Upper lobe of left lung (tissue), 6 donors: Measurements from ENCODE around the gene HBZ. TPM values are rescaled to one million over a fixed set of nuclear protein-coding genes. Genes with fewer than 3 reads are reported as not detected.

ENCODE experiments used
- ATAC-seq, 2 donors: fragments of 200-7000 bp; cut with Tn5 transposase; one replicate each; pipeline ENCODE4 v1.9.1; 2022; ENCODE audit warnings: mild to moderate bottlenecking in 2 of 2, moderate library complexity in 2 of 2; ENCODE audit not compliant: low FRiP score in 2 of 2
- DNase-seq, 2 donors: peaks; one replicate each; pipeline ENCODE4 v3.0.0-alpha.2; 2019 to 2020
- H3K27ac ChIP-seq, 4 donors: fragments of 200-600 bp; sonication (generic); one replicate each; pipeline ENCODE4 v1.5.1; 2016 to 2019
- H3K27me3 ChIP-seq, 4 donors: fragments of 200-600 bp; sonication (generic); one replicate each; pipeline ENCODE4 v1.5.1; 2017 to 2019
- H3K36me3 ChIP-seq, 4 donors: fragments of 200-600 bp; sonication (generic); one replicate each; pipeline ENCODE4 v1.5.1; 2016 to 2019
- H3K4me1 ChIP-seq, 4 donors: fragments of 200-600 bp; sonication (generic); one replicate each; pipeline ENCODE4 v1.5.1; 2018 to 2019
- H3K4me3 ChIP-seq, 4 donors: fragments of 200-600 bp; sonication (generic); one replicate each; pipeline ENCODE4 v1.5.1; 2017 to 2019; ENCODE audit warnings: mild to moderate bottlenecking in 2 of 4, moderate library complexity in 1 of 4
- H3K9me3 ChIP-seq, 4 donors: fragments of 200-600 bp; sonication (generic); one replicate each; pipeline ENCODE4 v1.5.1; 2018 to 2019
- EP300 ChIP-seq, 4 donors: sonication (generic); formaldehyde crosslinking; IDR thresholded peaks; one replicate each; pipeline ENCODE4 v1.5.1; 2017; ENCODE audit warnings: antibody characterized with exemption in 4 of 4, control low read depth in 2 of 4
- POLR2A ChIP-seq, 4 donors: fragments of 450-650 bp; IDR thresholded peaks; one replicate each; pipeline ENCODE4 v1.5.1; 2016 to 2017; ENCODE audit warnings: antibody characterized with exemption in 4 of 4, mild to moderate bottlenecking in 2 of 4
- POLR2AphosphoS5 ChIP-seq, 2 donors: sonication (generic); formaldehyde crosslinking; IDR thresholded peaks; one replicate each; pipeline ENCODE4 v1.5.1; 2017; ENCODE audit warnings: antibody characterized with exemption in 2 of 2
- WGBS, 2 donors: methylation state at CpG; one replicate each; pipeline ENCODE4 v1.1.5; 2017 to 2018; 5-methylcytosine and 5-hydroxymethylcytosine counted together
- total RNA-seq, 6 donors: library from RNA; depleted of rRNA in 4 of 6; stranded (reverse); fragments of >200 nt in 4 of 6; gene quantifications; one replicate each; pipeline versions ENCODE4 v1.1.0 to v1.2.1, GENCODE V29; 2016 to 2021
- TF ChIP-seq, protein P1 (sequence below), 6 experiments: fragments of 450-650 bp in 4 of 6; fragments of 200-600 bp in 2 of 6; sonication (generic) in 2 of 6; IDR thresholded peaks; one replicate each; pipeline ENCODE4 v1.5.1; 2016 to 2019; ENCODE audit warnings: antibody characterized with exemption in 6 of 6
- donor health status: DM: no; HTN: no; CAD: no; lungs with moderate emphysema.
- donor health status: DM: no; HTN: yes; CAD: no; lungs with severe emphysema.

Gene HBZ
- total RNA-seq, 6 donors from 2014 or later, result 1.1 to 1.2 TPM; not detected in 4

DNA sequence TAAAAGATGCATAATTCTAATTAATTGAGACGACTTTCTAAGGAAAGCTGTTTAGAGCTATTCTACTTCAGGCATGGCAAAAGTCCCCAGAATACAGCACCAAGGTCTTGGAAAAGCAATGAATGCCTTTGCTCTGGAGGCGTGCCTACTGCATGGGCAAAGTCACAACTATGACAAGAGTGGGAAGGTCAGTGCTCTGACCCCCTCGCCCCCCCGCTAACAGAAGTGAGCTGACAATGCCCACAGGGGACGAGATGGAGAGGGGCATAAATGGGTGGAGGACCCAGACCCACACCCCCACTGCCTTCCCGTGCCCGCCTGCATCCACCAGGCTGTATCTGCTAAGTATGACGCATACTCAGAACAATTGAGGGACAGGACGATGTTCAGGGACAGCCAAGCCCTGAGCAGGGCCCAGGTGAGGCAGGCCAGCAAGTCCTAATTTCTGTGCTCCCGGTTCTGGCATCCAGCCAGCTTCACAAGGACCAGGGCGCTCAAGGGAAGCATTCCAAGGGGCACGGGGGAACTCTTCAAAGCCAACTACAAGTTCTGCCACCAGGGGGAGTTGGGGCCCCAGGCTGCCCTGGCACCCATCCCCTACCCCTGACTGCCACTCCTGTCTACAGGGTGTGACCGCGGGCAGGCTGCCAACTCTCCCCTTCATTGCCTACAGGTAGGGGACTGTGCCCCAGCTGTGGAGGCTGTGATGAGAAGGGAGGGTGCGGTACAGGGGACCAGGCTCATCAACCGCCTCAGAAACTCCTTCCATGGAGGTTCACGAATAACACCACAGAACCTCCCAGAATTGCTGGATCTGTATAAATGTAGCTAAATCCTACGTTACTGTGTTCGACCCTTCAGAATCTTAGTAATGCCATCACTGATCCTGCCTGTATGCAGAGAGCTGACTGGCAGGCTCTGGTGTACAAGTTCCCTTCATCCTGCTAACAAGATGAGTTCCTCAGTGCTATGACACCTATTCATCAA, 34.8 kb upstream of the HBZ start:
- H3K4me3 ChIP-seq, result no peak overlapping the region
- H3K4me1 ChIP-seq, result peaks cover 0 to 8% (median 0%) of the 10 kb centered on the region in 4 donors
- peaks cover 0 to 32% (median 3%) of the 10 kb centered on the region in 4 donors for H3K36me3 ChIP-seq
- ATAC-seq (peak; percentile 56 to 80), DNase-seq (peak in 1 of 2 donors; percentile 72)
- H3K27me3 ChIP-seq, result no peaks in the 10 kb centered on the region
- WGBS, 2 donors, result 62 to 84% methylated on average over 14 to 19 of the region's 19 CpGs
- H3K9me3 ChIP-seq, result no peaks in the 10 kb centered on the region
- H3K27ac ChIP-seq, result no peak overlapping the region
- no peak for TF ChIP-seq EP300 (IDR thresholded peaks at IDR 0.05)
- TF ChIP-seq, protein P1, sequence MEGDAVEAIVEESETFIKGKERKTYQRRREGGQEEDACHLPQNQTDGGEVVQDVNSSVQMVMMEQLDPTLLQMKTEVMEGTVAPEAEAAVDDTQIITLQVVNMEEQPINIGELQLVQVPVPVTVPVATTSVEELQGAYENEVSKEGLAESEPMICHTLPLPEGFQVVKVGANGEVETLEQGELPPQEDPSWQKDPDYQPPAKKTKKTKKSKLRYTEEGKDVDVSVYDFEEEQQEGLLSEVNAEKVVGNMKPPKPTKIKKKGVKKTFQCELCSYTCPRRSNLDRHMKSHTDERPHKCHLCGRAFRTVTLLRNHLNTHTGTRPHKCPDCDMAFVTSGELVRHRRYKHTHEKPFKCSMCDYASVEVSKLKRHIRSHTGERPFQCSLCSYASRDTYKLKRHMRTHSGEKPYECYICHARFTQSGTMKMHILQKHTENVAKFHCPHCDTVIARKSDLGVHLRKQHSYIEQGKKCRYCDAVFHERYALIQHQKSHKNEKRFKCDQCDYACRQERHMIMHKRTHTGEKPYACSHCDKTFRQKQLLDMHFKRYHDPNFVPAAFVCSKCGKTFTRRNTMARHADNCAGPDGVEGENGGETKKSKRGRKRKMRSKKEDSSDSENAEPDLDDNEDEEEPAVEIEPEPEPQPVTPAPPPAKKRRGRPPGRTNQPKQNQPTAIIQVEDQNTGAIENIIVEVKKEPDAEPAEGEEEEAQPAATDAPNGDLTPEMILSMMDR (IDR thresholded peaks at IDR 0.05), result peak; percentile 50 to 84 (median 66)
- no peak for TF ChIP-seq POLR2AphosphoS5 (IDR thresholded peaks at IDR 0.05)
- no peak for TF ChIP-seq POLR2A (IDR thresholded peaks at IDR 0.05)

- Histone ChIP-seq H3K27ac (no peak overlapping the region), H3K4me1 (peaks cover 0 to 8% (median 0%) of the 10 kb centered on the region in 4 donors), H3K27me3 (no peaks in the 10 kb centered on the region), H3K4me3 (no peak overlapping the region), H3K9me3 (no peaks in the 10 kb centered on the region), H3K36me3 (peaks cover 0 to 32% (median 3%) of the 10 kb centered on the region in 4 donors)
- TF ChIP-seq, protein P1 (IDR thresholded peaks at IDR 0.05), result no peak
- no peak for TF ChIP-seq EP300 (IDR thresholded peaks at IDR 0.05)
- no peak for TF ChIP-seq POLR2A (IDR thresholded peaks at IDR 0.05)
- DNase-seq, result no peak
- 89% methylated on average over 1 to 2 of the region's 2 CpGs for WGBS, 2 donors
- no peak for ATAC-seq
Observed at GRCh38 chr16:118857-119256, 33.6 kb upstream of the HBZ start.

GRCh38 chr16:119295-119694, 33.1 kb upstream of the HBZ start:
- ATAC-seq (no peak), DNase-seq (no peak)
- Histone ChIP-seq H3K9me3 (no peaks in the 10 kb centered on the region), H3K36me3 (peaks cover 0 to 31% (median 4%) of the 10 kb centered on the region in 4 donors), H3K4me3 (no peak overlapping the region), H3K27me3 (no peaks in the 10 kb centered on the region), H3K4me1 (peaks cover 0 to 8% (median 0%) of the 10 kb centered on the region in 4 donors), H3K27ac (no peak overlapping the region)
- no peak for TF ChIP-seq EP300 (IDR thresholded peaks at IDR 0.05)
- TF ChIP-seq POLR2AphosphoS5 (IDR thresholded peaks at IDR 0.05), result no peak
- WGBS, 2 donors, result 95% methylated on average over 5 of the region's 5 CpGs

DNA sequence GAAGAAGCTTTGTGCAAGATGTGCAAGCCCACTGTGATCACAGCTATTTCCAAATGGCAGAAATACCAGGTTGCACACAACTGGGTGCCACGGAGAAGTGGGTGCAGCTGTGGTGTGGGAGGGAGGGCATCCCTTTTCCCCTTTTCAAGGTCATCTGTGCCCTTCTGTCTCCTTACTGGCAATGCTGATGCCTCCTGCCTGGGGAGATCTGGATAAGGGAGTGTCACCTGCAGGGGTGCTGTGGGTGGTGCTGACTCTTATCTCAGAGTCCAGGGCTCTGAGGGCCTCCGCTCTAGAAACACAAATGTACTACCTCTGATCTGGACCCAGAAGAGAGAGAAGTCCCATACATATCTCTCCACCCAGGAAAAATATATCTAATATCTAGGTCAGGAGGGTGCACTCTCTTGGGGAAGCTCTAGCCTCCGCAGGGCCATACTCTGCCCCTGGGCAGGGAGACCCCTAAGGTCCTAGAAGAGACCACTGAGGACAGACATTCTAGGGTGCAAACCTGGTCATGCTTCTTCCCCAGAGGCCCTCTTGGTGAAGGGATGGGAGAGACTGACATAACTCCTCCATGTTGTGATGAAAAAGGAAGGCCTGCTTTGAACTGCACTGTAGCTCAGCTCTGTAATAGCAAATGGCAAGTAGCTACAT, 32.5 kb upstream of the HBZ start:
- no peak overlapping the region for H3K4me3 ChIP-seq
- no peaks in the 10 kb centered on the region for H3K27me3 ChIP-seq
- H3K9me3 ChIP-seq, result no peaks in the 10 kb centered on the region
- H3K36me3 ChIP-seq, result peaks cover 0 to 27% (median 5%) of the 10 kb centered on the region in 4 donors
- ATAC-seq, result no peak
- H3K27ac ChIP-seq, result no peak overlapping the region
- H3K4me1 ChIP-seq, result peaks cover 0 to 8% (median 0%) of the 10 kb centered on the region in 4 donors
- 75 to 86% methylated on average over 2 to 3 of the region's 3 CpGs for WGBS, 2 donors
- DNase-seq, result no peak
- TF ChIP-seq, protein P1 (IDR thresholded peaks at IDR 0.05), result no peak
- TF ChIP-seq EP300 (IDR thresholded peaks at IDR 0.05) (no peak), POLR2A (IDR thresholded peaks at IDR 0.05) (no peak), POLR2AphosphoS5 (IDR thresholded peaks at IDR 0.05) (no peak)

- 92 to 100% methylated on average over 2 of the region's 2 CpGs for WGBS, 2 donors
- TF ChIP-seq POLR2A (IDR thresholded peaks at IDR 0.05) (no peak), EP300 (IDR thresholded peaks at IDR 0.05) (no peak), POLR2AphosphoS5 (IDR thresholded peaks at IDR 0.05) (no peak)
- TF ChIP-seq, protein P1 (IDR thresholded peaks at IDR 0.05), result no peak
Observed at GRCh38 chr16:120756-121155, 31.7 kb upstream of the HBZ start.

More at GRCh38 chr16:120756-121155, 31.7 kb upstream of the HBZ start:
- Histone ChIP-seq H3K9me3 (no peaks in the 10 kb centered on the region), H3K4me1 (peaks cover 0 to 8% (median 0%) of the 10 kb centered on the region in 4 donors), H3K27me3 (no peaks in the 10 kb centered on the region), H3K4me3 (no peak overlapping the region), H3K36me3 (peaks cover 0 to 21% (median 5%) of the 10 kb centered on the region in 4 donors), H3K27ac (no peak overlapping the region)
- ATAC-seq (no peak), DNase-seq (no peak)
